Natural killer cell (primary cell): ENCODE data around the gene NRF1. TPM values are rescaled to one million over a fixed set of nuclear protein-coding genes. Genes with fewer than 3 reads are reported as not detected.

Source experiments
- ATAC-seq, 3 donors: fragments of 150-1000 bp in 2 of 3; fragments of 200-7000 bp in 1 of 3; cut with Tn5 transposase; 1 replicate in 1 of 3; 2 replicates in 2 of 3; pipeline ENCODE4 v1.10.0; 2021; ENCODE audit warnings: mild to moderate bottlenecking in 2 of 3, moderate library complexity in 2 of 3
- DNase-seq, 2 donors: peaks; one replicate each; pipeline versions ENCODE4 v3.0.0 to v3.0.0-alpha.2; 2013 to 2021; ENCODE audit warnings: mixed read lengths in 1 of 2
- H3K27ac ChIP-seq: one replicate; pipeline ENCODE4 v1.5.1; 2013; ENCODE audit warnings: mild to moderate bottlenecking, low read length
- H3K27me3 ChIP-seq: one replicate; pipeline ENCODE4 v1.6.1; 2013; ENCODE audit warnings: low read length; ENCODE audit not compliant: control insufficient read depth, insufficient read depth
- H3K36me3 ChIP-seq: one replicate; pipeline ENCODE4 v1.6.1; 2013; ENCODE audit warnings: low read length; ENCODE audit not compliant: control insufficient read depth, insufficient read depth
- H3K4me1 ChIP-seq: one replicate; pipeline ENCODE4 v1.6.1; 2013; ENCODE audit warnings: low read length; ENCODE audit not compliant: control insufficient read depth, insufficient read depth
- H3K4me3 ChIP-seq: one replicate; pipeline ENCODE4 v1.5.1; 2013; ENCODE audit warnings: low read length
- H3K9me3 ChIP-seq: one replicate; pipeline ENCODE4 v1.6.1; 2013; ENCODE audit warnings: low read length; ENCODE audit not compliant: control insufficient read depth, insufficient read depth
- H3K27ac Mint-ChIP-seq, 2 donors: one replicate each; pipeline ENCODE4 v1.8.0; 2022; ENCODE audit warnings: mild to moderate bottlenecking in 2 of 2, mixed read lengths in 2 of 2, moderate library complexity in 1 of 2
- H3K27me3 Mint-ChIP-seq, 2 donors: one replicate each; pipeline ENCODE4 v1.8.0; 2022; ENCODE audit warnings: low read depth in 2 of 2, mixed read lengths in 2 of 2
- H3K36me3 Mint-ChIP-seq: one replicate; pipeline ENCODE4 v1.8.0; 2022; ENCODE audit warnings: mixed read lengths
- H3K4me1 Mint-ChIP-seq, 2 donors: one replicate each; pipeline ENCODE4 v1.8.0; 2022; ENCODE audit warnings: mixed read lengths in 2 of 2
- H3K4me3 Mint-ChIP-seq: one replicate; pipeline ENCODE4 v1.8.0; 2022; ENCODE audit warnings: mild to moderate bottlenecking, moderate library complexity, mixed read lengths
- H3K9me3 Mint-ChIP-seq, 2 donors: one replicate each; pipeline ENCODE4 v1.8.0; 2022; ENCODE audit warnings: mixed read lengths in 2 of 2
- WGBS: methylation state at CpG from one replicate; pipeline ENCODE4 v1.1.7; 2013; ENCODE audit warnings: missing lambda C conversion rate; ENCODE audit not compliant: insufficient coverage; 5-methylcytosine and 5-hydroxymethylcytosine counted together
- intact Hi-C: fragments of 100-400 bp; cut with micrococcal nuclease; formaldehyde crosslinking; loops from one replicate; pipeline ENCODE4 v1.14.2; 2022
- total RNA-seq, 4 donors: library from RNA; stranded (reverse); fragments of 120-200 nt in 1 of 4; gene quantifications; one replicate each; pipeline versions ENCODE4 v1.2.3 to v1.2.4, GENCODE V29; 2013 to 2022
- TF ChIP-seq, protein P1 (sequence below): fragments of 200-600 bp; IDR thresholded peaks from one replicate; pipeline ENCODE4 v1.8.0; 2022; ENCODE audit warnings: antibody characterized with exemption

NRF1 gene
- total RNA-seq, 3 donors from 2014 or later (not counting 1 experiment from before 2014, with no cell fraction given), result 39.8 to 43.5 (median 40.1) TPM

DNA sequence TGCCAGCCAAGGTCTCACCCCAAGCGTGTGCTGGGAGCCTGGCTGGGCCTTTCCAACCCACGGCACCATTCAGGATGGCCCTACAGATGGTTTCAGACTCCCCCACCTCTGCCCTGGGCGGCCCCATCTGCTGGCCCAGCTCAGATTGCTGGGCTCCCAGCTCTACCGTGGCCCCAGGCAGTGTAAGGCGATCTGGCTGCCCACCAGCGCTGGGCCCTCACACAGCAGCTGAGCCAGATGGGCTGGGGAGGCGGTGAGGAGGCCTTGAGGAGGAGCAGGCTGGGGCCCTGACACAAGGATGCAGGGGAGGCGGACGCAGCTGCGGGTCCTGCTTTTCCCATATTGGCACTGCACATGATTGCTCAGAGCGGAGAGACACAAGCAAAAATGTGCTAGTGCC, 162.8 kb downstream of the NRF1 start:
- ATAC-seq (no peak), DNase-seq (no peak)
- intact Hi-C loops, result no loop called here
- TF ChIP-seq, protein P1, sequence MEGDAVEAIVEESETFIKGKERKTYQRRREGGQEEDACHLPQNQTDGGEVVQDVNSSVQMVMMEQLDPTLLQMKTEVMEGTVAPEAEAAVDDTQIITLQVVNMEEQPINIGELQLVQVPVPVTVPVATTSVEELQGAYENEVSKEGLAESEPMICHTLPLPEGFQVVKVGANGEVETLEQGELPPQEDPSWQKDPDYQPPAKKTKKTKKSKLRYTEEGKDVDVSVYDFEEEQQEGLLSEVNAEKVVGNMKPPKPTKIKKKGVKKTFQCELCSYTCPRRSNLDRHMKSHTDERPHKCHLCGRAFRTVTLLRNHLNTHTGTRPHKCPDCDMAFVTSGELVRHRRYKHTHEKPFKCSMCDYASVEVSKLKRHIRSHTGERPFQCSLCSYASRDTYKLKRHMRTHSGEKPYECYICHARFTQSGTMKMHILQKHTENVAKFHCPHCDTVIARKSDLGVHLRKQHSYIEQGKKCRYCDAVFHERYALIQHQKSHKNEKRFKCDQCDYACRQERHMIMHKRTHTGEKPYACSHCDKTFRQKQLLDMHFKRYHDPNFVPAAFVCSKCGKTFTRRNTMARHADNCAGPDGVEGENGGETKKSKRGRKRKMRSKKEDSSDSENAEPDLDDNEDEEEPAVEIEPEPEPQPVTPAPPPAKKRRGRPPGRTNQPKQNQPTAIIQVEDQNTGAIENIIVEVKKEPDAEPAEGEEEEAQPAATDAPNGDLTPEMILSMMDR, result no peak
- peaks cover 6 to 8% of the 10 kb centered on the region in 2 donors for H3K4me1 Mint-ChIP-seq
- H3K9me3 Mint-ChIP-seq, result no peaks in the 10 kb centered on the region
- Histone ChIP-seq H3K4me3 (no peak overlapping the region), H3K27me3 (peaks cover 14% of the 10 kb centered on the region), H3K9me3 (no peaks in the 10 kb centered on the region), H3K4me1 (peaks cover 24% of the 10 kb centered on the region), H3K27ac (no peak overlapping the region), H3K36me3 (no peaks in the 10 kb centered on the region)
- H3K27me3 Mint-ChIP-seq, result peaks cover 15 to 20% of the 10 kb centered on the region in 2 donors
- no peak overlapping the region for H3K27ac Mint-ChIP-seq
- WGBS, result 89% methylated on average over 11 of the region's 11 CpGs
- H3K36me3 Mint-ChIP-seq, result no peaks in the 10 kb centered on the region
- H3K4me3 Mint-ChIP-seq, result no peak overlapping the region

DNA sequence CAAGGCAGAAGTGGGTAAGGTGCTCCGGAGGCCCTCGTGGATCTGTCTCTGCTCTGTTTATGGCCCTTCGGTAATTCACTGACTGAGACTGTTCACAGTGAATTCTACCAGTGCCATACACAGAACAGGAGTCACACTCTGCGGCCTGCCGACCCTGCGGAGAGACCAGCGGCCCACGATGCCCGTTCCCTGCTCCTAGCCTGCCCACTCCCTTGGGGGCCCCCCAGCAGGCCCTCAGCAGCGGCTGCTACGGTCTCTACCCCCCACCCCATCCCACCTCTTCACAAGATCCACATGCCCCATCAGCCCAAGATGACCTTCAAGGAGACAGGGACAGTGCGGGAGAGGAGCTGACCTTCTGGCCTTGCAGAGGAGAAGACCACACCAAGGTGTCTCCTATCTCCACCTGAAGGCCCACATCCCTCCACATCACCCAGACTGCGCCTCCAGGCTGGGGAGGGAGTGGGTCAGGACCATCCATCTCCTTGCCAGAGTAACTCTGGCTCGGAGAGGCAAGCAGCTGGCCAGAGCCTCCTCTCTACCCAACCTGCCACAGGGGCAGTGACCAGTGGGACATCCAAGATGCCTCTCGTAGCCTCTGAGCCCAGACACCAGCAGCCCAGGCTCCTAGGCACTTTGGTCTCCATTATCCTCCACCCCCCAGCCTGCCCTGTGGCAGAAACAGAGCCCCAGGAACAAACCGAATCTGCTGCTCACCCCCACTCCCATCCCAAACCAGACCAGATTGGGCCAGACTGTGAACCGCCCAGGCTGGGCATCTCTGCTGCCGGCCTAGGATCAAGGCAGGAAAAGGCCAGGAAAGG, 163.6 kb downstream of the NRF1 start:
- Histone ChIP-seq H3K27ac (no peak overlapping the region), H3K27me3 (peaks cover 14% of the 10 kb centered on the region), H3K9me3 (no peaks in the 10 kb centered on the region), H3K4me3 (no peak overlapping the region), H3K4me1 (peaks cover 26% of the 10 kb centered on the region), H3K36me3 (no peaks in the 10 kb centered on the region)
- Mint-ChIP-seq H3K4me1 (peaks cover 6% of the 10 kb centered on the region in 2 donors), H3K27me3 (peaks cover 15 to 20% of the 10 kb centered on the region in 2 donors), H3K36me3 (no peaks in the 10 kb centered on the region), H3K4me3 (no peak overlapping the region), H3K27ac (no peak overlapping the region), H3K9me3 (no peaks in the 10 kb centered on the region)
- ATAC-seq, result no peak
- WGBS, result 90% methylated on average over 18 of the region's 18 CpGs
- no peak for DNase-seq
- intact Hi-C loops, result no loop called here
- TF ChIP-seq, protein P1, result no peak

DNA sequence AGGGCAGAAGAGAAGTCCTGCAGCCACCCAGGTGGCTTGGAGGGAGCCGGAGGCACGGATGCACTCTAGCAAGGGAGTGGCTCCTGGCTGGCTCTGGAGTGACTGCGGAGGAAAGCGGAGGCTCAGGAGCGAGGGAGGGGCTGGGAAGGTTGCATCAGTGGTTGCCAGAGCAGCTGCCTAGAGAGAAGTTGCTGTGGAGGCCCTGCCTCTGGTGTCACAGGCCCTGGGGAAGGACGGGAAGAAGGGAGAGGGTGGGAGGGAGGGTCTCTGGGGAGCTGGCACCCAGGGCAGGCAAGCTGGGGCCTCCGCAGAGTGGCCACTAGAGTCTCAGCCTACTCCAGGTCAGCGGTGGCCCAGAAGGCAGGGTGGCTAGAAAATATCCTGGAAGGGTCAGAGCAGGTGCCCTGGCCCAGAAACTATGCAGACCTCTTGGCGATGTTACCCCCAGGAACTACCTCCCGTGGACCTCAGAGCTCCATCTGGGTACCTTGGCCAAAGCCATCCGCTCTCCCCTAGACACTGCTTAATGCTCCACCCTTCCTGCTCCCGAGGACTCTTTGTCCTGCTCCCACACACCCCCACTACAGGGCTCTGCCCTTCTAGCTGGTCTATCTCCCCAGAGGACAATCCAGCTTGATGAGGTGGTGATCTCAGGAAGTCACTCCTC, 164.3 kb downstream of the NRF1 start:
- ATAC-seq (no peak), DNase-seq (no peak)
- Histone ChIP-seq H3K27me3 (peaks cover 19% of the 10 kb centered on the region), H3K4me3 (no peak overlapping the region), H3K4me1 (peaks cover 25% of the 10 kb centered on the region), H3K9me3 (no peaks in the 10 kb centered on the region), H3K36me3 (no peaks in the 10 kb centered on the region), H3K27ac (no peak overlapping the region)
- intact Hi-C loops, result no loop called here
- peaks cover 5% of the 10 kb centered on the region in 2 donors for H3K4me1 Mint-ChIP-seq
- TF ChIP-seq, protein P1, result no peak
- 87% methylated on average over 12 of the region's 12 CpGs for WGBS
- no peaks in the 10 kb centered on the region for H3K9me3 Mint-ChIP-seq
- H3K27me3 Mint-ChIP-seq, result peaks cover 15 to 20% of the 10 kb centered on the region in 2 donors
- H3K27ac Mint-ChIP-seq, result no peak overlapping the region
- no peak overlapping the region for H3K4me3 Mint-ChIP-seq
- no peaks in the 10 kb centered on the region for H3K36me3 Mint-ChIP-seq
